Small intestine (tissue), 7 donors: ENCODE measurements around the gene MYLK4. TPM values are rescaled to one million over a fixed set of nuclear protein-coding genes. Genes with fewer than 3 reads are reported as not detected.

Experiments used
- DNase-seq, 2 donors: peaks; one replicate each; pipeline versions ENCODE4 v3.0.0 to v3.0.0-alpha.2; 2013
- FAIRE-seq: peaks from 2 replicates; lab custom pipeline; 2012; peaks lifted over from hg19 to GRCh38; lab: Jason Lieb, UNC
- H3K27ac ChIP-seq, 3 donors: one replicate each; pipeline ENCODE4 v1.5.1; 2013; ENCODE audit warnings: low read length in 2 of 3, mild to moderate bottlenecking in 2 of 3, control low read depth in 1 of 3, inconsistent platforms in 1 of 3, low read depth in 1 of 3, moderate library complexity in 1 of 3
- H3K27me3 ChIP-seq, 3 donors: one replicate each; pipeline ENCODE4 v1.6.1; 2013; ENCODE audit warnings: low read length in 3 of 3, inconsistent platforms in 1 of 3; ENCODE audit not compliant: control insufficient read depth in 3 of 3, insufficient read depth in 3 of 3
- H3K36me3 ChIP-seq, 3 donors: one replicate each; pipeline ENCODE4 v1.6.1; 2013; ENCODE audit warnings: low read length in 3 of 3, inconsistent platforms in 1 of 3, low read depth in 1 of 3, mild to moderate bottlenecking in 1 of 3, moderate library complexity in 1 of 3; ENCODE audit not compliant: control insufficient read depth in 3 of 3, insufficient read depth in 2 of 3
- H3K4me1 ChIP-seq, 3 donors: one replicate each; pipeline ENCODE4 v1.6.1; 2013; ENCODE audit warnings: low read length in 2 of 3, inconsistent platforms in 1 of 3, low read depth in 1 of 3, mild to moderate bottlenecking in 1 of 3, moderate library complexity in 1 of 3; ENCODE audit not compliant: control insufficient read depth in 3 of 3, insufficient read depth in 2 of 3
- H3K4me3 ChIP-seq, 3 donors: one replicate each; pipeline ENCODE4 v1.5.1; 2013; ENCODE audit warnings: low read length in 3 of 3, control low read depth in 1 of 3, inconsistent platforms in 1 of 3, low read depth in 1 of 3, mild to moderate bottlenecking in 1 of 3, moderate library complexity in 1 of 3
- H3K9me3 ChIP-seq, 2 donors: one replicate each; pipeline ENCODE4 v1.6.1; 2013; ENCODE audit warnings: low read depth in 1 of 2, low read length in 1 of 2; ENCODE audit not compliant: control insufficient read depth in 2 of 2, insufficient read depth in 1 of 2
- WGBS, 3 donors: extraction: QIAGEN DNeasy Blood & Tissue Kit; methylation state at CpG; one replicate each; pipeline ENCODE4 v1.1.7; 2013; 5-methylcytosine and 5-hydroxymethylcytosine counted together
- polyA plus RNA-seq, 4 donors: library from polyadenylated mRNA; stranded (reverse) in 3 of 4; unstranded in 1 of 4; fragments of 200-250 nt in 3 of 4; fragments of 120-200 nt in 1 of 4; gene quantifications; one replicate each; pipeline versions ENCODE4 v1.2.1 to v1.2.3, GENCODE V29; 2013
- donor health status: healthy with polysubstance abuse.
- donor health status: control.
- donor health status: control.
- donor health status: Bipolar disorder and iron deficiency.
- donor health status: healthy.

MYLK4 gene
- polyA plus RNA-seq, 4 donors, result under 0.01 to 0.37 (median 0.32) TPM

DNA sequence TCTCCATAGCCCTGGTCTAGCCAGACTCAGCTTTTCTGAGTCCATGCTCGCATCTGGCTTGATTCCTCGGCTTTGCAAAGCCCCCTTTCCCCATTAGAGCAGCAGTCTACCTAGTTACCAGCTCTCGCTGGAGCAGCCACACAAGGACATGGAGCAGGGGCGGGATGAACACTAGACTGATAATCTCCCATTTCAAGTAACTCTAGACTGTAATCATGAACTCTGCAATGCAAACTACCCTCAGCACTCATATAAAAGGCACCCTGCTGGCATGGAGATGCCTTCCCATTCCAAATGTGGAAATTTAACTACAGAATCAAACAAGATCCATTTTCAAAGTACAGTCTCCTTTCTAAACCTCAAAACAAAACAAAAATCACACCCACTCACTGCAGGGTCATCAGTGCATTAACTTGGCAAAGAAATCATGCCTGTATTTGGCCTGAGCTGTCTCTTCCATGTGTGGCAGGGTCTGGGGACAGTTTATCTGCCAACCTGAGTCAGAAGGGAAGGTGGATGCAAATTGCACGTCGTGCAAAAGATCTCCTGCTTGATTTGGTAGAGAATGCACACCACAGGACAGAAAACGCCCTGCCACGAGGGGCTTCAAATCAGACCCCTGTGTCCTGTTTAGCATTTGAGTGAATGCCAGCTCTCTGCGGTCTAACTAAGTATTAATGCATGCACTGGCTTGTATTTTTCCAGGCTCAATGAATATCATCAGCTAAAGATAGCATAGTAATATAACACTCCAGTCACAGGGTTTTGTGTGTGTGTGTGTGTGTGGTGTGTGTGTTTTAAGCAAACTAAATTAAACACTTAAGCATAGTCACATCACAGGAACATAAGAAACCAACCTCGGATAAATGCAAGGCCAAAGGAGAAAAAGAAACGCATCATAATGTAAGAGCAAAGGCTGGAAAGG, 85.3 kb downstream of the MYLK4 start:
- Histone ChIP-seq H3K4me3 (no peak overlapping the region), H3K27me3 (no peaks in the 10 kb centered on the region), H3K36me3 (no peaks in the 10 kb centered on the region), H3K9me3 (no peaks in the 10 kb centered on the region), H3K27ac (no peak overlapping the region), H3K4me1 (no peaks in the 10 kb centered on the region)
- DNase-seq (no peak), FAIRE-seq (no peak)
- 72 to 80% (median 78%) methylated on average over 11 of the region's 11 CpGs for WGBS, 3 donors

DNA sequence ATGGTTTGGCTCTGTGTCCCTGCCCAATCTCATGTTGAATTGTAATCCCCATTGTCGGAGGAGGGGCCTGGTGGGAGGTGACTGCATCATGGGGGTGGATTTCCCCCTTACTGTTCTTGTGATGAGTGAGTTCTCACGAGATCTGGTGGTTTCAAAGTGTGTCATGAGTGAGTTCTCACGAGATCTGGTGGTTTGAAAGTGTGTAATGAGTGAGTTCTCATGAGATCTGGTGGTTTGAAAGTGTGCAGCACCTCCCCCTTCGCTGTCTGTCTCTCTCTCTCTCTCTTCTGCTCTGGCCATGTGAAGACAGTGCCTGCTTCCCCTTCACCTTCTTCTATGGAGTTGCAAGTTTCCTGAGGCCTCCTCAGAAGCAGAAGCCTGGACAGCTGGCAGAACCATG, 87.6 kb downstream of the MYLK4 start:
- no peak overlapping the region for H3K27ac ChIP-seq
- FAIRE-seq, result no peak
- no peak overlapping the region for H3K4me3 ChIP-seq
- no peaks in the 10 kb centered on the region for H3K36me3 ChIP-seq
- DNase-seq, result no peak
- H3K4me1 ChIP-seq, result no peaks in the 10 kb centered on the region
- 66 to 70% (median 68%) methylated on average over 4 of the region's 4 CpGs for WGBS, 3 donors
- no peaks in the 10 kb centered on the region for H3K27me3 ChIP-seq
- H3K9me3 ChIP-seq, result no peaks in the 10 kb centered on the region

DNA sequence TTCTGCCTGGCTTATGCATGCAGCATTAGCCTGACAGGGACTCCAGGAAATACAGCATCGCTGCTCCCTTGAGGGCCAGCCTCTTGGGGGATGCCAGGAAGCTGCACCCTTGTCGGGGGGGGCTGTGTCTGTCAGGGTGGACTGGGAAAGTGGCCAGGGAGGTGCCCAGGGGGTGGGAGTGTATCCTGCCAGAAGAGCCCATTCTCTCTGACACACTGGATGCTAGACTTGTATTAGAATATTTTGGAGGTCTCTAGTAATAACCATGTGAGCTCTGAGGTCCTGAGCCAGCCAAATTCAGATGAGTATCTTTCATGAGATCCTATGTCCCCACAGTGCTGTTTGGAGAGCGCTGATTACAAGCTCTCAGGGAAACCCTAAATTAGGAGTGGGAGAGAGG, 89.1 kb downstream of the MYLK4 start:
- H3K27ac ChIP-seq, result no peak overlapping the region
- FAIRE-seq, result no peak
- WGBS, 3 donors, result 83 to 91% (median 85%) methylated on average over 3 of the region's 3 CpGs
- H3K4me1 ChIP-seq, result no peaks in the 10 kb centered on the region
- no peaks in the 10 kb centered on the region for H3K9me3 ChIP-seq
- no peaks in the 10 kb centered on the region for H3K36me3 ChIP-seq
- no peaks in the 10 kb centered on the region for H3K27me3 ChIP-seq
- no peak overlapping the region for H3K4me3 ChIP-seq
- no peak for DNase-seq

DNA sequence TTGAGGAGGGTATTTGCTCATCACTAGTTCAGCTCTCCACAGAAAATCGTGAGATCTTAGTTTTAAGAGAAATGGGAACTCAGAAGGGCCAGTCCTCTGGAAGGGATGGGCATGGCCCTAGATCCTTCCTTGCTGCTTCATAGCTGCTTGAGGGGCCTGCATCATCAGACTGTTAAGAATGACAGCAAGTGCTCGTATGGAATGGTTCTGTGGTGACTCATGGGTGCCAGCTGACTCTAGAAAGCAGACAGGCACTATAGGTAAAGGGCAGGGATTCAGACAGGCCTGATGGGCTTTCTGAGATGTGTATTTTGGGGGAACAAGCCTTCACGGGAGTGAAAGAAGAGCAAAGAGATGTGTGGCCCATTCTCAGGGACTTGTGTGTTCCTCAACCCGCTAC, 90.8 kb downstream of the MYLK4 start:
- Histone ChIP-seq H3K36me3 (no peaks in the 10 kb centered on the region), H3K9me3 (no peaks in the 10 kb centered on the region), H3K27ac (no peak overlapping the region), H3K27me3 (no peaks in the 10 kb centered on the region), H3K4me3 (no peak overlapping the region), H3K4me1 (no peaks in the 10 kb centered on the region)
- 77 to 83% (median 82%) methylated on average over 4 of the region's 4 CpGs for WGBS, 3 donors
- FAIRE-seq (no peak), DNase-seq (no peak)

DNA sequence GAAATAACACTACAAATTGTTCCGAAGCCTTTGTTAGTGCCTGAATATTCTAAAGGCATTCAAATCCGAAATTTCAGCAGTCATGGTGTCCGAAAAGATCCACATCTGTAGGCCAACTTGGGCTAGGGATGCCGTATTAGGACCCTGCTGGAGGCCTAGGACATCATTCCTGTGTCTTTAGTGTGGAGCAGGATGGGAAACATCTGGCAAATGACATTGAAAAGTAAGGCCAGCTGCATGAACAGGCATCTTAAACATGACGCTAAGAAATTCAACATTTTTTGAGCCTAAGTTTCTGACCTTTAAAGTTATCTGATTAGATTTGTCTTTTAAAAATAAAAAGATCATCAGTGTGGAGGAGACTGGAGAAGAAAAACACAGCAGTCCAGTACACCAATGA, 91.3 kb downstream of the MYLK4 start:
- Histone ChIP-seq H3K4me1 (no peaks in the 10 kb centered on the region), H3K27ac (no peak overlapping the region), H3K27me3 (no peaks in the 10 kb centered on the region), H3K4me3 (no peak overlapping the region), H3K9me3 (no peaks in the 10 kb centered on the region), H3K36me3 (no peaks in the 10 kb centered on the region)
- DNase-seq (no peak), FAIRE-seq (no peak)
- WGBS, 3 donors, result 88 to 93% (median 89%) methylated on average over 5 of the region's 5 CpGs

DNA sequence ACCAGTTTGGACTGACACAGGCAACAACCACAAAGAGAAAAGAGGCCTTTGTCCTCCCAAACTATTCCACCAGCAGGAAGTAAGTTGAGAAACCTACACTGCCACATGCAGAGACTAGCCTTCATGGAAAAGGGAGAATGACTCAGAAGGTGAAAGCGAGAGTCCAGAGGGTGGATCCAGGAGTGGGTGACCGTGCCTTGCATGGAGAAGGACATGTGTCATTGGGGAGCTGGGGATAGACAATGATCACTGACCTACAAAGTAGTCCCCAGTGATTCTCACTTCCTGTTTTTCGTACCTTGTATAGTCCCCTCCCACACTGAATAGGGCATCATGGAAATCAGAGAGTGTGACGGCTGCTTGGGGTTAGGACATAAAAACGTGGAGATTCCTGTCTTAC, 91.9 kb downstream of the MYLK4 start:
- no peak for FAIRE-seq
- no peak overlapping the region for H3K4me3 ChIP-seq
- no peaks in the 10 kb centered on the region for H3K36me3 ChIP-seq
- no peaks in the 10 kb centered on the region for H3K4me1 ChIP-seq
- no peaks in the 10 kb centered on the region for H3K27me3 ChIP-seq
- 64 to 71% (median 65%) methylated on average over 5 of the region's 5 CpGs for WGBS, 3 donors
- peak; percentile 9 to 56 for DNase-seq
- no peaks in the 10 kb centered on the region for H3K9me3 ChIP-seq
- H3K27ac ChIP-seq, result no peak overlapping the region

DNA sequence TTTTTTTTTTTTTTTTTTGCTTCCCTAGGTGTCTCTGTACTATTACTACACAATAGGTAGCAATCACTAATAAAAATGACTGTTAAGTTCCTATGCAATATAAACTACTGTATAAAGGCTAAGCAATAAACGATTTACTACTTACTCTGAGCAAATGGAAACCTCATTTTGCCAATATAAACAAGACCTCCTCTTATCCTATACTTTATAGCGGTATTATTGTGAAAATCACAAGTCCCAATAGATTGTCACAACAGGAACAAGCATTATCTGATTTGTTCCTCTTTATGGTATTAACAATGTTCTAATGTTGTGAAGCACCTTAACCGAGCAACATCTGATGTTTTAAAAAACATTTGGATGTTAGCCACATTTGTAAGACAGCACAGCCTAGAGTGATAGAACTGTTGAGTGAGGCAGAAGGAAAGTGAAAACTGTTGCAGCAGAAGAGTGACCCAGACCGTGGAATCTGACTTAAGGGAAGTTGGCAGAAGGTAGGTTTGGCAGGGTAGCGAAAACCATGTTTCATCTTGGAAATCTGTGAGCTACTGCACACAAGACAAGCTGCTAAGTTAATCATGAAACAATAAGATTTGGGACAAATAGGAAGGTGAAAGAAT, 94.2 kb downstream of the MYLK4 start:
- no peak overlapping the region for H3K27ac ChIP-seq
- H3K9me3 ChIP-seq, result no peaks in the 10 kb centered on the region
- no peak overlapping the region for H3K4me3 ChIP-seq
- no peaks in the 10 kb centered on the region for H3K4me1 ChIP-seq
- 30 to 39% (median 32%) methylated on average over 5 of the region's 5 CpGs for WGBS, 3 donors
- FAIRE-seq (no peak), DNase-seq (no peak)
- H3K27me3 ChIP-seq, result no peaks in the 10 kb centered on the region
- no peaks in the 10 kb centered on the region for H3K36me3 ChIP-seq

DNA sequence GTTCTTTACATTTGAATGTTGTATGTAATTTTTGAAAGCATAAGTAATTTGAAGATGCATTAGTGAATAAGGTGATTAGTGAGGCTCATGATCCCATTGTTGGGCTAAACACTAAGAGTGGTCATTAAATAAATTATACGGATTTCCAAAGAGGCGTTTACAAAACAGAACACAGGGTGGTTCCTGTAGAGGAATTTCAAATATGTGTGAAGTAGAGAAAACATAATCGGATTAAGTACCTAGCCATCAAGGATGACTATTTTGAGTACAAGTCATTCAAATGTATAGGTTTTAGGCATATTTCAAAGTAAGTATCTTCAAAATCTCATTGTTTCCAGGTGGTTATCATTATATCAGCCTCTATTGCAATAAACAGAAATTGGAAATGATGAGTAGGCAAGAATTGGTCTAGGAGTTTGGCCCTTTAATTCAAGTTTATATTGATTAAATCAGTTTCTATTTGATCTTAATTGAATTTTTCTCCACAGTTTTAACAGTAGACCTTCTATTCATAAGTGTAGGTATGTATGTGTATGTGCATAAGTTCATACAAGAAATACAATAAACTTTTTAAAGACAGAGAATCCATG, 94.8 kb downstream of the MYLK4 start:
- no peaks in the 10 kb centered on the region for H3K9me3 ChIP-seq
- H3K27ac ChIP-seq, result no peak overlapping the region
- no peaks in the 10 kb centered on the region for H3K36me3 ChIP-seq
- 75 to 94% (median 84%) methylated on average over 3 of the region's 3 CpGs for WGBS, 3 donors
- H3K4me1 ChIP-seq, result no peaks in the 10 kb centered on the region
- no peak overlapping the region for H3K4me3 ChIP-seq
- FAIRE-seq (no peak), DNase-seq (no peak)
- H3K27me3 ChIP-seq, result no peaks in the 10 kb centered on the region
